Astrocyte of the cerebellum (primary cell): ENCODE data around the gene SLC12A8.

Source experiments
- DNase-seq: peaks from one replicate; pipeline ENCODE4 v3.0.0-alpha.2; 2011; ENCODE audit warnings: low read depth
- H3K4me3 ChIP-seq: 2 replicates; pipeline ENCODE4 v1.5.1; 2011; ENCODE audit warnings: mild to moderate bottlenecking, low read depth, low read length, moderate library complexity
- CTCF ChIP-seq: IDR thresholded peaks from 2 replicates; pipeline ENCODE4 v1.5.1; 2012; ENCODE audit warnings: low read length, low read depth, moderate library complexity, mild to moderate bottlenecking; ENCODE audit errors: missing control alignments
- in situ Hi-C: cut with HindIII; loops from 2 replicates; pipeline ENCODE4 v1.10.0; 2017; ENCODE audit warnings: low sequenced_read_pairs

Gene SLC12A8

GRCh38 chr3:125103406-125103805, 109.1 kb downstream of the SLC12A8 start:
- no peak overlapping the region for H3K4me3 ChIP-seq
- no peak for TF ChIP-seq CTCF
- in situ Hi-C loops, result no loop called here
- DNase-seq, result no peak

- no peak for DNase-seq
- in situ Hi-C loops, result no loop called here
- TF ChIP-seq CTCF, result no peak
- H3K4me3 ChIP-seq, result no peak overlapping the region
Observed at GRCh38 chr3:125102470-125102869, 110.1 kb downstream of the SLC12A8 start.

- DNase-seq, result no peak
- TF ChIP-seq CTCF, result no peak
- in situ Hi-C loops, result no loop called here
- H3K4me3 ChIP-seq, result no peak overlapping the region
Observed at GRCh38 chr3:125098611-125099291, 113.8 kb downstream of the SLC12A8 start.

GRCh38 chr3:125090649-125091048, 121.9 kb downstream of the SLC12A8 start:
- no peak for TF ChIP-seq CTCF
- in situ Hi-C loops, result no loop called here
- no peak for DNase-seq
- no peak overlapping the region for H3K4me3 ChIP-seq

GRCh38 chr3:125087768-125088391, 124.7 kb downstream of the SLC12A8 start:
- no peak for TF ChIP-seq CTCF
- in situ Hi-C loops, result no loop called here
- DNase-seq, result no peak
- no peak overlapping the region for H3K4me3 ChIP-seq

- in situ Hi-C loops, result no loop called here
Observed at GRCh38 chr3:125085166-125085565, 127.4 kb downstream of the SLC12A8 start.

More at GRCh38 chr3:125085166-125085565, 127.4 kb downstream of the SLC12A8 start:
- DNase-seq, result no peak
- TF ChIP-seq CTCF, result no peak
- H3K4me3 ChIP-seq, result no peak overlapping the region
